ENCODE measurements around the gene DDX11.

- TF ChIP-seq CTCF (IDR thresholded peaks at IDR 0.05) (no peak), POLR2AphosphoS5 (IDR thresholded peaks at IDR 0.05; ENCODE audit: low read depth, low read length) (no peak), IRF3 (IDR thresholded peaks at IDR 0.05; ENCODE audit: low read depth, low read length) (no peak), REST (IDR thresholded peaks at IDR 0.05; ENCODE audit: low read depth, low read length) (no peak), GABPA (IDR thresholded peaks at IDR 0.05; ENCODE audit: low read depth) (no peak), USF1 (IDR thresholded peaks at IDR 0.05; ENCODE audit: borderline replicate concordance, low read depth) (no peak), TAF1 (IDR thresholded peaks at IDR 0.05; ENCODE audit: borderline replicate concordance, low read depth, low read length) (no peak)
Observed at GRCh38 chr12:31120392-31121008, 46.8 kb downstream of the DDX11 start.

Data from SK-N-SH (cell line).